Fibroblast of the conjunctiva (primary cell): ENCODE measurements around the gene XIRP1.
A peak's percentile ranks its signal among the peaks of the same experiment; 100 is the strongest.

Experiments used
- DNase-seq: peaks from one replicate; pipeline ENCODE4 v3.0.0-alpha.2; 2010; ENCODE audit warnings: low read depth

Gene XIRP1

DNA sequence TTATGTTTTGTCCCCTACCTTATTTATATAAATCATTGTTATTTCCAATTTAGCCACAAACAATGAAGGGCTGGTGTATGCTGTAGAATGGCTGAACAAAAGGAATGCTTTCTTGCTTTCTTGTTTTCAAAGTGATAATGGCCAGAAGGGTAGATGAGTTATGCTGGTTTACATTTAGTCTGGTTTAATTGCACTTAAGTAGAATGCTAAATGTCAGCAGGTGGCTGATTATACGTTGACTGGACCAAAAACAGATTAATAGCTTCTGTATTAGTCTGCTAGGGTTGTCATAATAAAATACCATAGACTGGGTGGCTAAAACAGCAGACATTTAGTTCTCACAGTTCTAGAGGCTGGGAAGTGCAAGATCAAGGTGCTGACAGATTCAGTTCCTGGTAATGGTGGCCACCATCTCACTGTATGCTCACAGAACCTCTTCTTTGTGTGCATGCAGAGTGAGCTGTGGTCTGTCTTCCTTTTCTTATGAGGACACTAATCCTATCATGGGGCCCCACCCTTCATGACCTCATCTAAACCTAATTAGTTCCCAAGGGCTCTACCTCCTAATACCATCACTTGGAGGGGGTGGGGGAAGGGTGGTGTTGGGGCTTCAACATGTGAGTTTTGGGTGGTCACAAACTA, 17.1 kb upstream of the XIRP1 start:
- DNase-seq = no peak

DNA sequence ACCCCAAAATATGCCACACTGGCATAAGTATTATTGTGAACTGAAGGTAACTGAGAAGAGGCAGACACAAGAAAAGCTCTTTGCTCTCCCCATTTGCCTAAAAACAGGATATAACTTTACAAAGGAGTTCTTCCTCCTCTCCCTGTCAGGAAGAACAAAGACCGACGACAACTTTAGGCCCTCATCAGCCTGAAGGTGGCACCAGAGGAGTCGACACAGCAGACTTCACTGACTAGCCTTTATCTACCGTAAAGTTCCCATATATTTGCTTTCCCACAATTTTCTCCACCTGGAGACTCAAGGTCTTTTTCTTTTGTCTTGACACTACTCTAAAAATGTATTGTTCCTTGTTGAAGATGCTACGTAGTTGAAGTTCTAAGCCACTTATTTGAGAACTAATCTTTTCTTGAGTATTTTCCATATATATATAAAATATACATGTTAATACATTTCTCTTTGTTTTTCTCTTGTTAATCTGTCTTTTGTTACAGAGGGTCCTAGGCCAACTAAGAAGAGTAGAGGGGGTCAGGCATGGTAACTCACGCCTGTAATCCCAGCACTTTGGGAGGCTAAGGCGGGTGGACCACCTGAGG, 16.2 kb upstream of the XIRP1 start:
- DNase-seq = peak; percentile 28

DNA sequence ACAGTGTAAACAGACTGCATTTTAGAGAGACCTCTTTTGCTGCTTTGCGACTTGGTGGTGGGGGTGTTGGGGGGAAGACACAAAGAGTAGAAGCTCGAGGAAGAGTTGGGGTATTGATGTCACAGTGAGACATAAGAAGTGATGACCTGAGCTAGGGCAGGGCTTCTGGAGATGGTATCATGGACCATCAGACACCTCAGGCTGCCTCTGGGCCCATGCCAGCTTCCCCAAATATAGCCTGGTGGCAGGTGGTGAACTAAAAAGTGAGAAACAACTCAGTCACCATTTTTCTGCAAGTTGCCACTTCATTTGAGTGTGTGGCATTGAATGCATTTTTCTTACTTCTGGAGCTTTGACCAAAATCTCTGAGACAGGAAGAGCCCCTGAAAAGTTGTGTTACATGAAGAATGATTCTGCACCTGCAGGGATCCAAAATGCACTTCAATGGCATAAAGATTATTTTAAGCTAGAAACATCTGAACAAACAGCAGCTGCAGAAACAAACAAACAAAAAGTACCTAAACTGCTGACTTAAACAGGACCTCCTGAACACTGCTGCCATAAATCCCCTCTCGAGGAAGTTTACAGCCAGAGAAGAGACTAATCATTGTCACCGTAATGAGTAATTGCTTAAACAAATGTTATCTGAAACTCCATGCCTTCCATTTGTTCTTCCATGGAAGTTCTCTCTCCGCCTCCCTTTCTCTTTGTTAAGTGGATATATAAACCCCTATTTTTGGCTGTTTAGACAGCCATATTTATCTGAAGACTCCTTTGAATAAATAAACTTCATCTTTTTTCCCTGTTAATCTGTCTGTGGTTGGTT, 15.2 kb upstream of the XIRP1 start:
- no peak for DNase-seq

DNA sequence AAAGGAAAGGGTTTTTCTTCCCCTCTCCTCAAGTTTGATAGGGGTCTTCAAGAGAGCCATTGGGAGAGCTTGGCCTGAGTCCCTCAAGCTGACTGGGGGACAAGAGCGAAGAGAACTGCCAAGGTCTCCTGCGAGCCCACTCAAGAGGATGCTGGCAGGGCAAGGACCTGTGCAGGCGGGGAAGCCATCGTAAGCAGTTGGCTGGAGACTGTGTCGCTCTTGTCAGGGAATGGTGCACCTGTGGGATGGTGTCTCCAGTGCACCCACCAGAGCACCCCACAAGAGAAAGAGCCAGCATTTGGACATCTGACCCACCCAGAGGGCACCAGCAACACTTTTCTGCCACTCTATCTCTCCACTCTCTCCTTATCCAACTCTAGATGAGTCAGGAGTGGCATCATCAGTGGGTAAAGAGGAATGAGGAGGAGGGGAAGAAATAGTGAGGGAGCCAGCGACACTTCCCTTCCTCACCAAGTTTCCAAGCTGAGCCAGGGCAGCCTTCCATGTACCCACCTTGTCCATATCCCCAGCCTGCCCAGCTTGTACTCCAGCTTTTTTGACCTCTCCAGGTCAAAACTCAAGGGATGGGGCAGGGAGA, 13.6 kb upstream of the XIRP1 start:
- DNase-seq = no peak

DNA sequence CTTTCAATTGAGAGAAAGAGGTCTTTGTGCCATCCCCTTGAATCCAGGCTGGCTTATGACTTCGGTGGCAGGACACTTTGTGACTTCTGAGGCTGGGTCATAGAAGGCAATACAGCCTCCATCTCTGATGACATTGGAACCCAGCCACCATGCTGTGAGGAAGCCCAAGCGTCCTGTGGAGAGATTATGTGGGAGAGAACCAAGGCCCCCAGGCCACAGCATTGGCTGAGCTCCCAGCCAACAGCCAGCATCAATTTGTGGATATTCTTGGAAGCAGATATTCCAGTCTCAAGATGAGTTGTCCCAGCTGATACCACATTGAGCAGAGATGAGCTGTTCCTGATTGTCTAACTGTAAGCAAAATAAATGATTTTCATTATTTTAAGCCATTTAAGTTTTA, 12.7 kb upstream of the XIRP1 start:
- no peak for DNase-seq

DNA sequence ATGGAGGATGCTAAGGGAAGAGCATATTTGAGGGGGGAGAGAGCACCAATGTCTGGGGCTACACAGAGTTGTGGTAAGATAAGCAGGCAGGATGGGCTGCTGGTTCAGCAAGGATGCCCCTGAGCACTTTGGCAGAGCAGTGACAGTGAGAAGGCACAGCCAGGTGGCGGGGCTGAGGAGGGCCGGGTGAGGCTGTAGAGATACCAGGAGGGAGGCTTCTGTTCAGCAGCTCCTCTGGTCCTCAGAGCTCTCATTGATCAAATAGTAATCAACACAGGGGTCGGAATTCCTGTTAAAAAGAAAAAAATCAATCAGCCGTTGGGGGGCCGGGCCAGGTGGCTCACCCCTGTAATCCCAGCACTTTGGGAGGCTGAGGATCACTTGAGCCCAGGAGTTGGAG, 11.5 kb upstream of the XIRP1 start:
- DNase-seq = no peak

DNA sequence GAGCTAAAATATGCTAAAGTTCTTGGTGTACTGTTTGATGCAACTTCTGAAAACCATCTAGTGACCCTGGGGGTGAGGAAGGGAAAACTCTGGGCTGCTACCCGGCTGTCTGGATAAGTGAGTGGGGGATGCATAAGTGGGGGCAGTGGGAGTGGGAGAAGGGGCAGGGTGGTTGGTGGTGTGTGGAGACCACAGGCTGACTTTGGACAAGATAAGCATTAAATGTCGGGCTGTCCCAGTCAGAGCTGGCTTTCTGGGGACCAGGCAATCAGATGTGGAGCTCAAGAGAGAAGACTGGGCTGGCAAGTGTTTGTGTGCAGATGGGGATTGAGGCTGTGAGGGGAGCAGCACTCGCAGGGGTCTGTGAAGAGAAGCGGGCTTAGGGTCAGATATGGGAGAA, 11.0 kb upstream of the XIRP1 start:
- no peak for DNase-seq

DNA sequence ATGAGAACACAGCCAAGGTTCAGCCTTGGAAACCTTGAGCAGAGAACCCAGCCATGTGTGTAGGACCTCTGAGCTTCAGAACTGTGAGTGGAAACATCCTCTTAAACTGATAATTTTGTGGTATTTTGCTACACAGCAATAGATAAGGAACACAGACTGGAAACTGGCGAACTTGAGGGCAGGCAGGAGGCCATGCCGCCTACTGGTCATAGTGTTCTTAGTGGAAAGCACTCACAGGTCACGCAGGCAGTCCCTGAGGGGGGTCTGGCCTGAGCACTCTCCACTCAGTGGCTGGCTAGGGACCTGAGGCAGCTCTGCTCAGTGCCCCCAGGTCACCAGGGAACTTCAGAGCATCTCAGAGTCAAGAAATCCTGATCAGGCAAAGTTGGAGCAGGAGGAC, 9.7 kb upstream of the XIRP1 start:
- no peak for DNase-seq

DNA sequence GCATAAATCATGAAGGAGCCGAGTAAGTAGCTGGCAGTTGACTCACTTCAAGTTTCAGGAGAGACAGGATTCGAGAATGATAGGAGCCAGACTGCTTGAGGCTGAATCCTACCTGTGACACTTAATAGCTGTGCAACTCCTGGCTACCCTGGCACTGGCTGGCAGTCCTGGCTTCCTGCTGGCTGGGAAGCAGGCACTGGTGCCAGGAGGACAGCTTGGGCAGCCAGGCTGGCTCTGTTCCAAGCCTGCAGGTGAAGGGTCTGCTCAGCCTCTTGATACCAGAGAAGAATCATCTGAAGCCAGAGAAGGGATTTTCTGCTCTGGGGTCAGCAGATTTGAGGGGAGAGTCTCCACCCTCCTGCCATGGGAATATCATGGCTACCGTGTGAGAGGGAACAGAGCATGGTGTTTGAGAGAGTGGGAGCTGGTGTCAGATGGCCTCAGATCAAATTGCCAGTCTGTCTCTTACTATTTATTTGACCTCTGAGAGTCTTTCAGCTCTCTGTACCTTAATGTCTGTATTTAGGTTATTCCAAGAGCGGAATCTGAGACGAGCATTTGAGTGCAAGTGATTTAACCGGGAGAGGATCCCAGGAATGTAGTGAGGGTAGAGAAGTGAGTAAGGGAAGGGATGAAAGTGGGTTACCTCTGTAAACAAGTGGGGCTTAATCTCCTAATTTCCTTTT, 4.4 kb upstream of the XIRP1 start:
- DNase-seq = no peak

DNA sequence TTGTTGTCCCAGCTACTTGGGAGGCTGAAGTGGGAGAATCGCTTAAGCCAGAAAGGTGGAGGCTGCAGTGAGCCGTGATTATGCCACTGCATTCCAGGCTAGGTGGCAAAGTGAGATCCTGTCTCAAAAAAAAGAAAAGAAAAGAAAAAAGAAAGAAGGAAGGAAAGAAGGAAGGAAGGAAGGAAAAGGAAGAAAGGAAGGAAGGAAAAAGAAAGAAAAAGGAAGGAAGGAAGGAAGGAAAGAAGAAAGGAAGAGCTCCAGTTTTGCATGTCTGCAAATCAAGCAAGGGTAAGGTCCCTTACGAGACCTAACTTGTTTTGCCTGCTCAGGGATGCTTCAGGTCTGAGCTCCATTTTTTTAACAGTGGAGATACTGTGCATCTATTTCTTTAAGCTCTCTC, 3.6 kb upstream of the XIRP1 start:
- no peak for DNase-seq

DNA sequence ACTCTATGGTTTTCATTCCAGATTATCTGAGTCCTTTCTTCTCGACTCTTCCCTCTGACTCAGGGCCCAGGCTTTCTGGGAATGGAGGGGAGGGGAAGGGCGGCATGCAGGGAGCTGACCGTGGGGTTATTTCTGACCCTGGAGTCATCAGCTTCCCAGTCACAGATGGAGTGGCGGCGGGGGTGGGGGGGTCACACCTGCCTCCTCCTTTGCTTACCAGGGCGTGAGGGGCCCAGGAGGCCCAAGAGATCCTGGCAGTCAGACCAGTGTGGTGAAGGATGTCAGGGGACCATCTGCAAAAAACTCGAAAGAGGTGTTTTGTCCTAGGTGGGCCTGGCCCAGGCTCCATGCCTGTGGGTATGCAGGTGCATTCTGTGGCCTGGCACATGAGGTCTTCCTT, 996 bp upstream of the XIRP1 start:
- no peak for DNase-seq

DNA sequence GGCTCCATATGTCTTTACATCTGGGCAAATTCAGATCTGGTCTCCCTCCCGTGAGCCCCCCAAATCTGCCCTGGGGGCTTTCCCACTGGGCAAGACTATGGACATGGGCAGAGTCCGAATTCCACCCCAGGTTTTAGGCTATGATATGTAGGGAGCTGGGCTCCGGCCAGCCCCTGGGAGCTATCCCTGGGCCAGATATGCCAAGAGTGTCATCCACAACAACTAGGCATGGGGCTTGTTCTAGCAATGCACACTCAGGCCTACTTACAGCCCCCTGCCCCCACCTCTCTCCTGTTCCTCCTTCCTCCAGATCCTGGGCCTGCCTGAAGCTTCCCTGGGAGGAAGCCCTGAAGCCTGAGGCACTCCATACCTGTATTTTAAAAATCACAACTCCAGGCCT, 622 bp downstream of the XIRP1 start:
- DNase-seq = no peak

DNA sequence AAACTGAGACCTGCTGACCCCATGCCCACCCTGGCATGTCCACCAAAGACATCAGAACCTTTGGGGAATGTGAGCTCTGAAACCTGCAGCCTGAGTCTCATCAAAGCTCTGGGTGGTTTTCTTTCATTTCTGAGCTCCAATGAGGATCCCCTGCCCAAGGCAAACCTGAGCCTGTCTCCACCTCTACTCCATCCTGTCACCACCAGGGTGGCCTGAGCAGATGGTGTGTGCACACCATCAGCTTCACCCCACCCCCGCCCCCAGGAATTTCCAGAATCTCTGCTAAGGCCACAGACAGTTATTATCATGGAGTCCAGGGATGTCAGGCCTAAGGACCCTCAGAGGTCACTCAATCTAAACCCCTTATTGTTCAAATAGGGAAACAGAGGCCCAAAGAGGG, 1.3 kb downstream of the XIRP1 start:
- DNase-seq = no peak

DNA sequence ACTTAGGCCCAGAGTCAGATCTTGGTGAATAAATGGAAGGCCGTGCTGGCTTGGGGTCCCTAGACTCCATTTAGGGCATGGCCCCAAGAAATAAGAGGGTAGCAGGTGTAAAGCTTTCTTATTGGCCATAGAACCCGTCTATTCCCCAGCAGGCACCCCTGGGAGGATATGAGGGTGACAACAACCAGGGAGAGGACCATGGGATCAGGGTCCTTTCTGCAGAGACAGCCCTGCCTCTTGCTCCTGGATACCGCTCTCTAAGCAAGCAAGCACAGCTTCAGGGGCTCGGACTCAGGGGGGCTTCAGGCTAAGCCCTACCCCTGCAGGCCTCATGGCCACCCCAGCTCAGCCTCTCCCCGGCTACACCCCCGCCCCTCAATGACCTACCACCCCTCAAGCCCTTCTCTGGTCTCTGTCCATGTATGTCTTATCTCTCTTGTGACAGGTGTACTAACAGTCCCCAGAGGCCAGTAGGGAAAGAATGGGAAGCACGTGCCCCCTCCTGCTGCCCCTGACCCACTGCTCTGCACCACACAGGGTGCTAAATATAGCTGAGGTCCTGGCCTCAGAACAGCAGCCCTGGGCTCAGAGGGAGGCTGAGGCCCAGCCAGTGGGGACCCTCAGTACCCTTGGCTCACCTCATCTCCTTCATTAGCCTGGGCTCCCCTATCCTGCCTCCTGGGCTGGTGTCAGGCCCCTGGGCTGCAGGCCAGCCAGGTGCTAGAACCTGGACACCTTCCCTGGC, 1.9 kb downstream of the XIRP1 start:
- DNase-seq = no peak

DNA sequence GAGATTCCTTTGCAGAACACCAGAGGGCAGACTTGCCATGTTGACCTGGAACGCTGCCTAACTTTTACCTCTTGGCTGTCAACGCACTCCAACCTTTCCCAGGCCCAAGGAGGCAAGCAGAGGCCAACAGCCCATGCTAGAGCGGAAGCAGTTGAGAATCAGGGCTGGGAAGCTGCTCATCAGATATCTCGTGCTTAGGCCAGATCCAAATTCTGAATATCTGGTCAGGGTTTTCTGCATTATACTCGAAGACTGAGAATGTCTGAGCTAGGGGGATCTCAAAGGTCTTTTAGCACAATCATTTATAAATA, 2.5 kb downstream of the XIRP1 start:
- DNase-seq = peak; percentile 34

DNA sequence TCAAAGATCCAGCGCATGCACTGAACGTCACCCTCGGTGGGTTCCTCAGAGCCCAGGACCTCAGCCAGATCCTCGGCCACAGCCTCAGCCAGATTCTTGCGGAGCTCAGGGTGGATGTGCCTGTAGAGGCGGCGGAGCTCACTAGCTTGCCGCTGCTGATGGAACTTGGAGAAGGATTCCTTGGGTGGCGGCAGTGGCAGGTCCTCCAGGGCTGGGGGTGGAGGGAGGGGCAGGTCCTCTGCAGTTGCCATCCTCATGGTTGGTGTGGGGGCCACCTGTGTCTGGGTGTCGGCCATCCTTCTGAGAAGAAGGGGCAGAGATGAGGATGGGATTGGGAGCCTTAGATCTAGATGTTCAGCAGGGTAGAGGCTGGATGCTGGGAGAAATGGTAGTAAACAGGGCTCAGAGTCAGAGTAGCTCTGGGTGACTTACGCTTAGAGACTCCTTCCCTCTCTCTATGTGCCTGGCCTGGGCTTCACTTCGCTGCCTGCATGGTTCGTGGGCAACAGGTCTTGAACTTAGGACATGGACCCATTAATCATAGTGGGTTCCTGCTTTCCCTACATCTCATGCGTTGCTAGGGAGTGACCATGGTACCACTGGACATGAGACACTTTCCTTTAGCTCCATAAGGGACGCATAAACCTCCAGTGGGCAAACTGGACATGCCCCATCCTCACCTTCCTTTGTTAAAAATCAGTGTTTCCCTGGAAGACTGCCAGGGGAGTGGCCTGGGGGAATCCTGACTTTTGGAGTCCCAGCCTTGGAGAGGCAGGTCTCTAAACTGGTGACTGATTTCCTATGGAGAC, 3.0 kb downstream of the XIRP1 start:
- no peak for DNase-seq

DNA sequence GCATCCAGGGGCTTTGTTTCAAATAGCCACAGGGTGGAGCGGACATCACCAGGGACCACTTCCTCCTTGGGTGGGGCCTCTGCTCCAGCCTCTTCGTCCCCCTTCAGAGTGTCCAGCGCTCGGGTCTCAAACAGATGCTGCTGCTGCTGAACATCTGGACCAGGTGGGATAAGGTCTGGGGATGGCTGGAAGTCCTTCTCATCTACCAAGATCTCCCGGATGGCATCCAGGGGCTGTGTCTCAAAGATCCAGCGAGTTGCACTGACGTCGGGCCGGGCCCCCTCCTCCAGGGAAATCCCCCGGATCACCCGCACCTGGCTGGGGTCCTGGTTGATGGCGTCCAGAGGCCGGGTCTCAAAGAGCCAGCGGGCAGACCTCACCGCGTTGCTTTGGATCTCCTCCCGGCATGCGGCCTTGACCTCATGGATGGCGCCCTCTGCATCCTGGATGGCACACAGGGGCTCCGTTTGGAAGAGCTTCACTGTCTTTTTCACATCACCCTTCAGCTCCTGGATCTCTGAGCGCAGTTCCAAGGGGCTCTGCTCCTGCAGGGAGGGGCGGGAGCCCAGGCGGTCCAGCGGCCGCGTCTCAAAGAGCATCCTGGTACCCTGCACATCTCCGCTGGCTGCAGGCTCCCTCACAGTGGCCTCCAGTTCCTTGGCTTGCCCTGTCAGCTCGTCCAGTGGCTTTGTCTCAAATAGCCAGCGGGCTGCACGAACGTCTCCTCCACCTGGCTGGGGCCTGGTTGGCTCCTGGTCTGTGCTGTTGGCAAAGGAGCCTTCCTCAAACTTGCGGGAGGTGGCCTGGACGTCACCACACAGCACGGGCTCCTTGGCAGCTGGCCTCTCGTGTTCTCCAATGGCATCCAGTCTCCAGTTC, 3.9 kb downstream of the XIRP1 start:
- DNase-seq = no peak

DNA sequence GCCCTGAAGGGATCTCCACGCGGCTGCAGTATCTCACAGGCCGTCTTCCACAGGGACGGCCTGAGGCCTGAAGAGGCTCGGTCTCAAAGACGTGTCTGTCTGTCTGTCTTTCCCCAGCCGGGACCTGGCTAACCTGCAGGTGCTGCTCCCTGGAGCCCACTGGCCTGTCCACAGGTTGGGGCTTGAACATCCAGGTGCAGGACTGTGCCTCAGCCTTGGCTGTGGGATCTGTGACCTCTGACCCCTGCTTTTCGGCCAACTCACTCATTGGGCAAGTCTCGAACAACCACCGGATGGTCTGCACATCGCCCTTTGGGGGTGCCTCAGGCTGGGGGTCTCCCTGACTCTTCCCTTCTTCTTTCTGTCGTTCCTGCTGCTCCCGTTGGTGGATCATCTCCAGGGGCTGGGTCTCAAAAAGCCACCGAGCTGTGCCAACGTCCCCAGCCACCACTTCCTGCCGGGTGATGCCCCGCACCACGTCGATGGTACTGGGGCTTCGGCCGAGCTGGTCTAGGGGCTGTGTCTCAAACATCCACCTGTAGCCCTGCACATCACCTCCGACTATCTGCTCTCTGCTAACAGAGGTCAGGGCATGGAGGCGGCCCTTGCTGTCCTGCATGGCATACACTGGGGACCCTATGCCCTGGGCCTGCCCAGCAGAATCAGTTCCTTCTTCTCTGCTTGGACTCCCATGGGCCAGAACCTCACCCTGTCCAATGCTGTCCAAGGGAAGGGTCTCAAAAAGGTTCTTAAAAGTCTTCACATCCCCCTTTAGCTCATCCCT, 4.8 kb downstream of the XIRP1 start:
- DNase-seq = no peak

DNA sequence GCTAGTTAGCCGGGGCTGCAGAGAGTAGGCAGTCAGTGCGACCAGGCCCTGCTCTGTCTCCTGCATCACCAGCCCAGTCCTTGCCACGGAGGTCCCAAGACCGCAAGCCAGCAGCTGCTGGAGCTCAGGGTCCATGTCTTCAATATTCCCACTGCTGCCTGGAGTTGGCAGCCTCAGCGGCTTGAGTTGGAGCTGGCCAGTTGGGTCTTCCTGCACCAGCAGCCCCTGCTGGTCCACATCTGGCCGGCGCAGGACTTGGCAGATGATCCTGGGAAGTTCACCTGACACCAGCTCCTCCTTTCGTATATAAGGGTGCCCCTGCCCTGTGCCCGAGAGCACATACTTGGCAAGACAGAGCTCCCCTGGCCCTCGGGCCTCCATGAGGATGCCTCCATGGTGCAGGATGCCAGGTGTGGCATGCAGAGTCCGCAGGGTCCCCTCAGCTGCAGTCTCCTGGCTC, 5.7 kb downstream of the XIRP1 start:
- no peak for DNase-seq
